HEK293 (cell line): ENCODE data around the gene CLEC2L.

Experiments
- CTCF ChIA-PET: fragments of 350-600 bp; formaldehyde crosslinking; extraction: SDS; loops from one replicate; lab custom pipeline; 2021; ENCODE audit warnings: antibody characterized with exemption; lab: Yijun Ruan, JAX
- POLR2A ChIA-PET: fragments of 300-600 bp; formaldehyde crosslinking; extraction: SDS; loops from one replicate; lab custom pipeline; 2020; ENCODE audit warnings: antibody characterized with exemption, inconsistent platforms; lab: Yijun Ruan, JAX
- H3K27ac ChIP-seq: fragments of 200-500 bp; sonication (Bioruptor generic); 2 replicates; pipeline ENCODE4 v1.5.1; 2014; ENCODE audit warnings: low read depth, low read length, control low read depth, inconsistent platforms; ENCODE audit errors: extremely low read depth
- H3K36me3 ChIP-seq, 2 experiments: fragments of 200-500 bp in 1 of 2; sonication (Bioruptor generic) in 1 of 2; 1 replicate in 1 of 2; 2 replicates in 1 of 2; pipeline ENCODE4 v1.5.1; 2014 to 2017; ENCODE audit warnings: inconsistent platforms in 2 of 2, low read length in 2 of 2; ENCODE audit not compliant: control insufficient read depth in 2 of 2, insufficient read depth in 1 of 2
- H3K4me1 ChIP-seq: fragments of 200-500 bp; sonication (Bioruptor generic); 2 replicates; pipeline ENCODE4 v1.5.1; 2014; ENCODE audit warnings: mild to moderate bottlenecking, low read length, inconsistent platforms; ENCODE audit not compliant: control insufficient read depth, insufficient read depth
- H3K4me3 ChIP-seq: 2 replicates; pipeline ENCODE4 v1.5.1; 2011; ENCODE audit warnings: low read depth, mild to moderate bottlenecking, control low read depth, low read length, moderate library complexity
- H3K9me3 ChIP-seq: fragments of 200-500 bp; sonication (Bioruptor generic); 2 replicates; pipeline ENCODE4 v1.5.1; 2014; ENCODE audit warnings: low read depth, low read length, inconsistent platforms; ENCODE audit not compliant: control insufficient read depth, insufficient read depth
- ATF2 ChIP-seq: fragments of 450-650 bp; formaldehyde crosslinking; IDR thresholded peaks from 2 replicates; pipeline ENCODE4 v1.5.1; 2016; ENCODE audit warnings: missing biosample characterization, missing genetic modification characterization, low read depth
- HOXD13 ChIP-seq: sonication (generic); formaldehyde crosslinking; IDR thresholded peaks from 2 replicates; pipeline ENCODE4 v1.8.0; 2022; ENCODE audit warnings: missing genetic modification reagents, borderline replicate concordance
- SP2 ChIP-seq: fragments of 450-650 bp; formaldehyde crosslinking; IDR thresholded peaks from 2 replicates; pipeline ENCODE4 v1.5.1; 2016; ENCODE audit warnings: missing biosample characterization, missing genetic modification characterization
- TCF7L2 ChIP-seq: IDR thresholded peaks from 2 replicates; pipeline ENCODE4 v1.6.1; 2011; ENCODE audit warnings: low read depth, mild to moderate bottlenecking, inconsistent platforms, low read length, moderate library complexity, borderline replicate concordance
- TSHZ1 ChIP-seq: fragments of 450-650 bp; formaldehyde crosslinking; IDR thresholded peaks from 2 replicates; pipeline ENCODE4 v1.5.1; 2016; ENCODE audit warnings: missing biosample characterization, missing genetic modification characterization, borderline replicate concordance
- ZNF10 ChIP-seq: fragments of 450-650 bp; formaldehyde crosslinking; IDR thresholded peaks from 2 replicates; pipeline ENCODE4 v1.5.1; 2017; ENCODE audit warnings: missing biosample characterization, missing genetic modification characterization
- ZNF114 ChIP-seq: fragments of 450-650 bp; formaldehyde crosslinking; IDR thresholded peaks from 2 replicates; pipeline ENCODE4 v1.5.0; 2017; ENCODE audit warnings: missing biosample characterization, missing genetic modification characterization
- ZNF148 ChIP-seq: fragments of 450-650 bp; formaldehyde crosslinking; IDR thresholded peaks from 2 replicates; pipeline ENCODE4 v1.5.0; 2017; ENCODE audit warnings: missing biosample characterization, missing genetic modification characterization, borderline replicate concordance
- ZNF223 ChIP-seq: fragments of 450-650 bp; formaldehyde crosslinking; IDR thresholded peaks from 2 replicates; pipeline ENCODE4 v1.5.1; 2016; ENCODE audit warnings: missing biosample characterization, missing genetic modification characterization
- ZNF513 ChIP-seq: fragments of 450-650 bp; IDR thresholded peaks from 2 replicates; pipeline ENCODE4 v1.5.1; 2018; ENCODE audit warnings: missing biosample characterization, missing genetic modification characterization
- ZNF654 ChIP-seq: fragments of 450-650 bp; formaldehyde crosslinking; IDR thresholded peaks from 2 replicates; pipeline ENCODE4 v1.5.1; 2016; ENCODE audit warnings: low read depth, missing biosample characterization, missing genetic modification characterization
- ZNF664 ChIP-seq: fragments of 450-650 bp; formaldehyde crosslinking; IDR thresholded peaks from 2 replicates; pipeline ENCODE4 v1.5.1; 2016; ENCODE audit warnings: missing biosample characterization, missing genetic modification characterization
- ZNF704 ChIP-seq: fragments of 450-650 bp; formaldehyde crosslinking; IDR thresholded peaks from 2 replicates; pipeline ENCODE4 v1.5.1; 2016; ENCODE audit warnings: missing biosample characterization, missing genetic modification characterization
- ZNF76 ChIP-seq: fragments of 450-650 bp; formaldehyde crosslinking; IDR thresholded peaks from 2 replicates; pipeline ENCODE4; 2016; ENCODE audit warnings: low read depth, missing biosample characterization, missing genetic modification characterization, borderline replicate concordance
- ZSCAN30 ChIP-seq: fragments of 450-650 bp; IDR thresholded peaks from 2 replicates; pipeline ENCODE4 v1.5.1; 2018; ENCODE audit warnings: missing biosample characterization, mild to moderate bottlenecking, missing genetic modification characterization, moderate library complexity

CLEC2L gene

GRCh38 chr7:139522830-139523198, 671 bp upstream of the CLEC2L start:
- no peaks in the 10 kb centered on the region for H3K36me3 ChIP-seq
- no peak for TF ChIP-seq ZNF148
- H3K4me3 ChIP-seq, result no peak overlapping the region
- no peak overlapping the region for H3K27ac ChIP-seq
- no peaks in the 10 kb centered on the region for H3K9me3 ChIP-seq
- CTCF ChIA-PET, result no interaction called here
- H3K4me1 ChIP-seq, result no peaks in the 10 kb centered on the region
- POLR2A ChIA-PET, result no interaction called here

- Histone ChIP-seq H3K36me3 (no peaks in the 10 kb centered on the region), H3K4me1 (no peaks in the 10 kb centered on the region), H3K9me3 (no peaks in the 10 kb centered on the region), H3K27ac (no peak overlapping the region), H3K4me3 (peak overlapping the region; percentile 11; the same call in 1 of the 2 replicates)
- no peak for TF ChIP-seq HOXD13
- no peak for TF ChIP-seq ZNF513 (tag by site-specific recombination)
- TF ChIP-seq ATF2 (tag by site-specific recombination), result no peak
- no peak for TF ChIP-seq ZNF654 (tag by site-specific recombination)
- TF ChIP-seq ZNF114 (tag by site-specific recombination), result no peak
- TF ChIP-seq ZSCAN30 (tag by site-specific recombination), result no peak
- no peak for TF ChIP-seq ZNF223 (tag by site-specific recombination)
- no peak for TF ChIP-seq ZNF664 (tag by site-specific recombination)
- no peak for TF ChIP-seq ZNF76
- TF ChIP-seq ZNF704 (tag by site-specific recombination), result no peak
- no peak for TF ChIP-seq SP2 (tag by site-specific recombination)
- TF ChIP-seq TSHZ1 (tag by site-specific recombination), result no peak
- no peak for TF ChIP-seq ZNF10
- no peak for TF ChIP-seq TCF7L2
- POLR2A ChIA-PET, result no interaction called here
- CTCF ChIA-PET, result interaction anchor here (1.4 kb wide), 1 partner anchor 94 kb away, joined by 3 read pairs; no protein-coding TSS in a partner anchor
These were observed 707 bp downstream of the CLEC2L start for GRCh38 chr7:139523968-139524815.
